CD4-positive, alpha-beta memory T cell (primary cell): ENCODE results near the gene TTC7B. TPM values are rescaled to one million over a fixed set of nuclear protein-coding genes. Genes with fewer than 3 reads are reported as not detected.
A peak's percentile ranks its signal among the peaks of the same experiment; 100 is the strongest.

Source experiments
- CTCF ChIA-PET: fragments of 350-600 bp; sonication (Branson Sonifier 250); formaldehyde crosslinking; loops from one replicate; lab custom pipeline; 2021; ENCODE audit warnings: inconsistent platforms; ENCODE audit not compliant: partially characterized antibody; lab: Charles Lee
- POLR2A ChIA-PET: fragments of 350-600 bp; sonication (Branson Sonifier 250); formaldehyde crosslinking; loops from one replicate; lab custom pipeline; 2021; ENCODE audit not compliant: partially characterized antibody; lab: Charles Lee
- DNase-seq, 5 donors: peaks; one replicate each; pipeline versions ENCODE4 v3.0.0 to v3.0.0-alpha.2; 2020 to 2022; ENCODE audit warnings: mixed read lengths in 1 of 5
- H3K27ac ChIP-seq: one replicate; pipeline ENCODE4 v1.7.0; 2013; ENCODE audit warnings: low read depth, low read length
- H3K27me3 ChIP-seq: 2 replicates; pipeline ENCODE4 v1.7.0; 2013; ENCODE audit warnings: mild to moderate bottlenecking, low read length, moderate library complexity; ENCODE audit not compliant: insufficient read depth
- H3K36me3 ChIP-seq: 2 replicates; pipeline ENCODE4 v1.7.0; 2013; ENCODE audit warnings: mild to moderate bottlenecking, low read length, moderate library complexity; ENCODE audit not compliant: insufficient read depth
- H3K4me1 ChIP-seq: 2 replicates; pipeline ENCODE4 v1.7.0; 2013; ENCODE audit warnings: mild to moderate bottlenecking, low read length, moderate library complexity; ENCODE audit not compliant: insufficient read depth
- H3K4me3 ChIP-seq, 2 donors: one replicate each; pipeline ENCODE4 v1.7.0; 2013; ENCODE audit warnings: low read length in 2 of 2, mild to moderate bottlenecking in 1 of 2
- H3K9me3 ChIP-seq, 2 donors: one replicate each; pipeline ENCODE4 v1.7.0; 2013; ENCODE audit warnings: low read length in 2 of 2, control low read depth in 1 of 2; ENCODE audit not compliant: control insufficient read depth in 1 of 2
- H3K27ac Mint-ChIP-seq, 7 donors: one replicate each; pipeline ENCODE4 v1.8.0; 2020 to 2021; ENCODE audit warnings: mixed read lengths in 7 of 7, mild to moderate bottlenecking in 6 of 7, inconsistent platforms in 3 of 7, moderate library complexity in 3 of 7
- H3K27me3 Mint-ChIP-seq, 2 donors: one replicate each; pipeline ENCODE4 v1.8.0; 2020 to 2021; ENCODE audit warnings: mixed read lengths in 2 of 2
- H3K36me3 Mint-ChIP-seq, 2 donors: one replicate each; pipeline ENCODE4 v1.8.0; 2020 to 2021; ENCODE audit warnings: mixed read lengths in 2 of 2, inconsistent platforms in 1 of 2, mild to moderate bottlenecking in 1 of 2
- H3K4me1 Mint-ChIP-seq, 4 donors: one replicate each; pipeline ENCODE4 v1.8.0; 2020 to 2021; ENCODE audit warnings: mixed read lengths in 4 of 4, mild to moderate bottlenecking in 1 of 4
- H3K4me3 Mint-ChIP-seq, 8 donors: one replicate each; pipeline ENCODE4 v1.8.0; 2020 to 2021; ENCODE audit warnings: mixed read lengths in 8 of 8, mild to moderate bottlenecking in 7 of 8, moderate library complexity in 6 of 8, inconsistent platforms in 3 of 8
- H3K9me3 Mint-ChIP-seq, 8 donors: one replicate each; pipeline ENCODE4 v1.8.0; 2020 to 2021; ENCODE audit warnings: mixed read lengths in 8 of 8, mild to moderate bottlenecking in 5 of 8, inconsistent platforms in 3 of 8, moderate library complexity in 1 of 8
- intact Hi-C: fragments of 100-400 bp; cut with micrococcal nuclease; formaldehyde crosslinking; loops from one replicate; pipeline ENCODE4 v1.15.1; 2023
- polyA plus RNA-seq, 2 donors: library from polyadenylated mRNA; unstranded; fragments of 300-500 nt; fragmentation: Illumina TruSeq; gene quantifications; one replicate each; pipeline ENCODE4 v1.2.3, GENCODE V29; 2021
- total RNA-seq, 2 experiments: library from RNA; stranded (reverse); gene quantifications; one replicate each; pipeline ENCODE4 v1.2.3, GENCODE V29; 2021

The TTC7B gene
- total and polyA plus RNA-seq, 4 experiments from 2014 or later = 0.30 to 1.9 (median 1.5) TPM; not detected in 1

DNA sequence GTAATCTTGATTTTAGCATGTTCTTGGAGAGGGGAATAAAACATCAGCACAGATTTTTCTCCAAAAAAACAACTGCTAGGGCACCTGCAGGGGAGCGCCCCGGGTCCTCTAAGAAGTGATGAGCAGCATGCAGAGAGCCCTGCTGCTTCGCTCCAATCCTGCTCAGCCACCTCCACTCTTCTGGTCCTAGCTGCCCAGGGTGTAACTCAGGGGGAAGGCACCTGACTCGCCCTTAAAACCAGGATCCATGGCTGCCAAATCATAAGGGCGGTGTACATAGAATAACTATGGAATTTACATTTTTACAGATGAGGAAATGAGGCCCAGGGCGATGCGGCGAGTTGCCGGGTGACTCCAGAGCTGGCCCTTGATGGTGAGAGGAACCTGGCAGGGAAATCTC lies 214.7 kb downstream of the TTC7B start:
- H3K9me3 Mint-ChIP-seq = no peaks in the 10 kb centered on the region
- no peak overlapping the region for H3K4me3 ChIP-seq
- H3K4me1 Mint-ChIP-seq = no peaks in the 10 kb centered on the region

GRCh38 chr14:90600619-90601018 lies 215.6 kb downstream of the TTC7B start:
- H3K4me1 Mint-ChIP-seq = no peaks in the 10 kb centered on the region
- ChIA-PET POLR2A (no interaction called here), CTCF (no interaction called here)
- H3K36me3 Mint-ChIP-seq = no peaks in the 10 kb centered on the region
- no peaks in the 10 kb centered on the region for H3K36me3 ChIP-seq
- no peaks in the 10 kb centered on the region for H3K9me3 Mint-ChIP-seq
- no peaks in the 10 kb centered on the region for H3K9me3 ChIP-seq
- H3K4me1 ChIP-seq = no peaks in the 10 kb centered on the region
- H3K27me3 Mint-ChIP-seq = peaks cover 6 to 8% of the 10 kb centered on the region in 2 donors
- H3K4me3 Mint-ChIP-seq = no peak overlapping the region
- no peak overlapping the region for H3K4me3 ChIP-seq
- intact Hi-C loops = no loop called here
- H3K27ac ChIP-seq = no peak overlapping the region
- H3K27me3 ChIP-seq = no peaks in the 10 kb centered on the region
- no peak overlapping the region for H3K27ac Mint-ChIP-seq
- DNase-seq = no peak

More for the DNA sequence above, 214.7 kb downstream of the TTC7B start:
- no peak for DNase-seq
- Histone ChIP-seq H3K9me3 (no peaks in the 10 kb centered on the region), H3K36me3 (no peaks in the 10 kb centered on the region), H3K27me3 (no peaks in the 10 kb centered on the region), H3K27ac (no peak overlapping the region), H3K4me1 (no peaks in the 10 kb centered on the region)
- Mint-ChIP-seq H3K4me3 (no peak overlapping the region), H3K27ac (no peak overlapping the region), H3K36me3 (no peaks in the 10 kb centered on the region), H3K27me3 (peaks cover 5 to 11% of the 10 kb centered on the region in 2 donors)
- POLR2A ChIA-PET = no interaction called here
- CTCF ChIA-PET = no interaction called here
- intact Hi-C loops = no loop called here

- Mint-ChIP-seq H3K27me3 (peaks cover 7 to 8% of the 10 kb centered on the region in 2 donors), H3K9me3 (no peaks in the 10 kb centered on the region), H3K27ac (peak overlapping the region in 1 of 7 donors; percentile 32), H3K36me3 (no peaks in the 10 kb centered on the region), H3K4me1 (no peaks in the 10 kb centered on the region), H3K4me3 (no peak overlapping the region)
- Histone ChIP-seq H3K27ac (no peak overlapping the region), H3K36me3 (no peaks in the 10 kb centered on the region), H3K4me3 (no peak overlapping the region), H3K27me3 (no peaks in the 10 kb centered on the region), H3K4me1 (no peaks in the 10 kb centered on the region), H3K9me3 (no peaks in the 10 kb centered on the region)
- DNase-seq = no peak
- ChIA-PET CTCF (no interaction called here), POLR2A (no interaction called here)
- intact Hi-C loops = no loop called here
Observed at GRCh38 chr14:90599748-90600507, 216.3 kb downstream of the TTC7B start.

DNA sequence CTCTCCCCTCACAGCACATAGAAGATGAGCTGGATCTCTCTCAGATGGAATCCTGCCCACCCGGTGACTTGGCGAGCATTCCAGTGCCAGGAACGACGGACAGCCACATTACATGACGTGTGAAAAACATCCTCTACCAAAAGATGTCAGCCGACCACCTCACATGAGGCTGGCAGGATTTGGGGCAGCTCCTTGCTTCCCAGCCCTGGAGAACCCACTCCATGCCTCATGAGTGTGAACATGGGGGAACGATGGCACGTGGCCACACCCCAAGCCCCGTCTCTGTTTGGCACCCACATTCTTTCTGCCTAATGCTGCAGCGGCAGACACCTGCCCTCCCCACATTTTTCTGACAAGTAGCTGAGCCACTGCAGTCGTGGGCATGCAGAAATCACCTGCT lies 216.9 kb downstream of the TTC7B start:
- ChIA-PET POLR2A (no interaction called here), CTCF (no interaction called here)
- H3K36me3 Mint-ChIP-seq = no peaks in the 10 kb centered on the region
- H3K9me3 Mint-ChIP-seq = no peaks in the 10 kb centered on the region
- H3K4me1 Mint-ChIP-seq = no peaks in the 10 kb centered on the region
- H3K27ac ChIP-seq = no peak overlapping the region
- H3K36me3 ChIP-seq = no peaks in the 10 kb centered on the region
- H3K27ac Mint-ChIP-seq = no peak overlapping the region
- H3K27me3 ChIP-seq = no peaks in the 10 kb centered on the region
- intact Hi-C loops = no loop called here
- H3K4me3 Mint-ChIP-seq = no peak overlapping the region
- H3K27me3 Mint-ChIP-seq = peaks cover 7 to 8% of the 10 kb centered on the region in 2 donors
- no peak for DNase-seq
- H3K4me1 ChIP-seq = no peaks in the 10 kb centered on the region
- no peaks in the 10 kb centered on the region for H3K9me3 ChIP-seq
- H3K4me3 ChIP-seq = no peak overlapping the region

DNA sequence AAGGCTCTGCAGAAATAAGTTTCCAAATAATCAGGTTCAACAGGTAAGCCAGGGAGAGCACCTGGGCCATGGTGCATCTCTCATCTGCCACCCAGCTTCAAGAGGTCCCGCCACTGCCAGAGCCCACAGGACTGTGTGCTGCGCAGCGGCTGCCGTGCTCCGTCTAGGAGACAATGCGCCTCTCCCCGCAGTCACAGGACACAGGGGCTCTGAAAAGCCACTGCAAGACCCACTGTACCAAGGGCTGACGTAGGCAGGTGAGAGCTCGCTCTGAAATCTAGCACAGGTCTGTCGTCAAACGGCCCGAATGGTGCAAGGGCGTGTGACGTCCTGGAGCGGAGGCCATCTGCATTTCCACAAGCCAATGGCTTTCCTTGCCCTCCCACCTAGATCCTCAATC lies 218.3 kb downstream of the TTC7B start:
- POLR2A ChIA-PET = no interaction called here
- Mint-ChIP-seq H3K4me3 (no peak overlapping the region), H3K36me3 (no peaks in the 10 kb centered on the region), H3K27me3 (peaks cover 9 to 12% of the 10 kb centered on the region in 2 donors), H3K27ac (no peak overlapping the region), H3K9me3 (no peaks in the 10 kb centered on the region), H3K4me1 (no peaks in the 10 kb centered on the region)
- Histone ChIP-seq H3K4me1 (no peaks in the 10 kb centered on the region), H3K9me3 (no peaks in the 10 kb centered on the region), H3K27ac (no peak overlapping the region), H3K4me3 (no peak overlapping the region), H3K27me3 (no peaks in the 10 kb centered on the region), H3K36me3 (no peaks in the 10 kb centered on the region)
- DNase-seq = no peak
- intact Hi-C loops = no loop called here
- CTCF ChIA-PET = no interaction called here

DNA sequence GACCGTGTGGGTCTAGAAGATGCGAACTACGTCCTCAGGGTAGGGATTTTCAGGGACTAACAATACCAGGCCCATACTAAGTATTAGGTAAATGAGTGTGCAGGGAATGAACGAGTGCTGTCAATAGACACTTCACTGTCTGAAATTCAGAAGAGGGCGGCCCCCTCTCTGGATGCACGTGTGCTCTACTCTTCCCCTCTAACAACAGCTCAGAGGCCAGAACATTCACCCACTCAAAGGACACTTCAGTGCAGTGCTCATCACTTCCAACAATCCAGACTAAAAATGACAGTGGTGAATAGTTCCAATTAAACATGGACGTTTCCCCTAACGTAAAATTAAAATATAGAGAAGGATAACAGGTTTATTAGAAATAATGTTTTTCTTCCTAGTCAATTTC lies 219.5 kb downstream of the TTC7B start:
- Mint-ChIP-seq H3K9me3 (no peaks in the 10 kb centered on the region), H3K27me3 (peaks cover 9 to 12% of the 10 kb centered on the region in 2 donors), H3K4me3 (no peak overlapping the region), H3K36me3 (no peaks in the 10 kb centered on the region), H3K4me1 (no peaks in the 10 kb centered on the region), H3K27ac (no peak overlapping the region)
- no peaks in the 10 kb centered on the region for H3K9me3 ChIP-seq
- no peak overlapping the region for H3K27ac ChIP-seq
- intact Hi-C loops = no loop called here
- no peak overlapping the region for H3K4me3 ChIP-seq
- no peak for DNase-seq
- ChIA-PET CTCF (no interaction called here), POLR2A (no interaction called here)
- no peaks in the 10 kb centered on the region for H3K27me3 ChIP-seq
- no peaks in the 10 kb centered on the region for H3K4me1 ChIP-seq
- H3K36me3 ChIP-seq = no peaks in the 10 kb centered on the region

DNA sequence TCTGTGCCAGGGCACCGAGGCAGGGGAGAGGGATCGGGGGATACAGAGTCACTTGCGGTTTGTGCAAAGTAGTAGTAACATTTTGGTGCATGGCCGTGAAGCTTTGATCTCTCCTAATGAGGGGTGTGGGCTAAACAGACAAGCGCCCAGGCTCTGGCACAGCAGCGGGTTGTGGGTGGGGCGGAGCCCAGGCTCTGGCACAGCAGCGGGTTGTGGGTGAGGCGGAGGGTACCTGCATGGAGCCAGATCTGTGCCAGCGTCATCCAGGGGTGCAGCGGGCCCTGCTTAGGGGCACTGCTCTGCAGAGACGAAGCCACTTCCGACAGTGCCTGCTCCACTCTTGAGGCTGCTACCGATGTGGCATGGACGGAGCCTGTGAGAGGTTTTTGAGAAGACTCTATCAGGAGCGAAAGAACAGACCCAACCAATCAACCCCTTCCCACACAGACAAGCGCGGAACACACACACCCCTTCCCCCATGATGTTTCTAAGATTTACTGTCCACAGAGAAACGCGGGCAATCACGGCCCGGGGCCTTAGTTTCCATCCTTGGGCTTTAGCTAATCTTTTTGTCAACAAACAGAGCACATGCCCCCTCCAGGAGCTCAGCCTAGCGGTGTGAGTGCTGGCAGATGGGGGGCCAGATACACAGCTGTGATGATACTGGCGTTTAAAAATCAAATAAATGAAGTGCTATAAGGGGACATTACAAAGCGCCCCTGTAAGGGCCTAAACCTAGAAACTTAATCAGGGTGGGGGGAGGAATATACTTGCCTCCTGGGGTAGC lies 222.8 kb downstream of the TTC7B start:
- Histone ChIP-seq H3K4me1 (no peaks in the 10 kb centered on the region), H3K9me3 (no peaks in the 10 kb centered on the region), H3K36me3 (no peaks in the 10 kb centered on the region), H3K27me3 (no peaks in the 10 kb centered on the region), H3K27ac (no peak overlapping the region), H3K4me3 (no peak overlapping the region)
- H3K27ac Mint-ChIP-seq = no peak overlapping the region
- no peak for DNase-seq
- no peak overlapping the region for H3K4me3 Mint-ChIP-seq
- intact Hi-C loops = no loop called here
- ChIA-PET CTCF (no interaction called here), POLR2A (no interaction called here)
- no peaks in the 10 kb centered on the region for H3K4me1 Mint-ChIP-seq
- H3K36me3 Mint-ChIP-seq = no peaks in the 10 kb centered on the region
- no peaks in the 10 kb centered on the region for H3K9me3 Mint-ChIP-seq
- H3K27me3 Mint-ChIP-seq = peaks cover 3 to 8% of the 10 kb centered on the region in 2 donors
